Activated CD8-positive, alpha-beta T cell treated with anti-CD3 and anti-CD28 coated beads for 36 hours (primary cell): ENCODE results near the gene PRDM16. TPM values are rescaled to one million over a fixed set of nuclear protein-coding genes. Genes with fewer than 3 reads are reported as not detected.

Source experiments
- ATAC-seq: fragments of 200-7000 bp; cut with Tn5 transposase; one replicate; pipeline ENCODE4 v1.10.0; 2021; ENCODE audit warnings: mild to moderate bottlenecking, moderate library complexity
- CTCF ChIA-PET: fragments of 350-600 bp; sonication (Branson Sonifier 250); formaldehyde crosslinking; loops from one replicate; lab custom pipeline; 2021; ENCODE audit warnings: antibody characterized with exemption; lab: Charles Lee
- POLR2A ChIA-PET: fragments of 350-600 bp; sonication (Branson Sonifier 250); formaldehyde crosslinking; loops from one replicate; lab custom pipeline; 2021; ENCODE audit warnings: antibody characterized with exemption; lab: Charles Lee
- DNase-seq: peaks from one replicate; pipeline ENCODE4 v3.0.0-alpha.2; 2020
- H3K27ac Mint-ChIP-seq: one replicate; pipeline ENCODE4 v1.8.0; 2021; ENCODE audit warnings: mild to moderate bottlenecking, mixed read lengths
- H3K27me3 Mint-ChIP-seq: one replicate; pipeline ENCODE4 v1.8.0; 2021; ENCODE audit warnings: mixed read lengths
- H3K36me3 Mint-ChIP-seq: one replicate; pipeline ENCODE4 v1.8.0; 2021; ENCODE audit warnings: low read depth, mixed read lengths
- H3K4me1 Mint-ChIP-seq: one replicate; pipeline ENCODE4 v1.8.0; 2021; ENCODE audit warnings: low read depth, mixed read lengths
- H3K4me3 Mint-ChIP-seq: one replicate; pipeline ENCODE4 v1.8.0; 2021; ENCODE audit warnings: mild to moderate bottlenecking, moderate library complexity, mixed read lengths
- H3K9me3 Mint-ChIP-seq: one replicate; pipeline ENCODE4 v1.8.0; 2021; ENCODE audit warnings: mixed read lengths
- intact Hi-C: fragments of 100-400 bp; cut with micrococcal nuclease; formaldehyde crosslinking; loops from one replicate; pipeline ENCODE4 v1.10.0; 2022
- total RNA-seq, 2 experiments: library from RNA; stranded (reverse); gene quantifications; one replicate each; pipeline ENCODE4 v1.2.3, GENCODE V29; 2021
- TF ChIP-seq, protein P1 (sequence below): fragments of 200-600 bp; IDR thresholded peaks from one replicate; pipeline ENCODE4 v1.8.0; 2022; ENCODE audit warnings: antibody characterized with exemption, mild to moderate bottlenecking

Gene PRDM16
- total RNA-seq, 2 experiments from 2014 or later, result 0.29 to 0.49 TPM

DNA sequence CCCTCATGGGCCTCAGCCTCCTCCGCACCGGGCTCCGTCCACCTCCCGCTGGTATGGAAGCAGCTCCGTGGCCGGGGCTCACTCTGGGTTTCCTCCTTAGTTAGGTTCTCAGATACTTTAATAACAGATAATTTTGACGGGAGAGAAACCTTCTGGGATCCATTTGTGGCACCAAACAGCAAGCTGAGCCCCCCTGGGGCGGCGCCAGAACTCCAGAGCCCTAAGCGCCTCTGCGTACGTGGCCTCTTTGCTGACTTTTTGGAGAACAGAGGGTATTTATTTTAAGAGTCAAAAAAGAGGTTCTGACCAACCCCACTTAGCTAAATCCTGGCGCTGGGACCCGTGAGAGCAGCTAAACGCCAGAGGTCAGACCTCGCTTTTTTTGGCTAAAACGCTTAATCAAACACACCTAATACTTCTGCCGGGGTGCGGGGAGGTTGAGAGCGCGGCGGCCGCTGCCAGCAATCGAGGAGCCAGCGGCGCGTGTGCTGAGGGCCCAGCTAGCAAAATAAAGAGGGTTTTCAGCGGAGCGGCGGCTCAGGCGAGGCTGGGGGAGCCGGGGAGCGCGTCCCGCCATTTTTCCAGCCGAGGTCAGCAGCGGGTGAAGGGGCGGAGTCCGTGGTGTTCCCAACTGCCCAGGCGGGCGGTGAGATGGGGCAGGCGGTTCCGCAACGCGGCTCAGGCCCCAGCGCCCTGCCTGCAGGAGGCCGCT is 171.7 kb downstream of the PRDM16 start:
- Mint-ChIP-seq H3K4me3 (no peak overlapping the region), H3K4me1 (no peaks in the 10 kb centered on the region), H3K36me3 (no peaks in the 10 kb centered on the region), H3K9me3 (no peaks in the 10 kb centered on the region), H3K27me3 (no peaks in the 10 kb centered on the region), H3K27ac (no peak overlapping the region)
- ATAC-seq (no peak), DNase-seq (no peak)
- TF ChIP-seq, protein P1, sequence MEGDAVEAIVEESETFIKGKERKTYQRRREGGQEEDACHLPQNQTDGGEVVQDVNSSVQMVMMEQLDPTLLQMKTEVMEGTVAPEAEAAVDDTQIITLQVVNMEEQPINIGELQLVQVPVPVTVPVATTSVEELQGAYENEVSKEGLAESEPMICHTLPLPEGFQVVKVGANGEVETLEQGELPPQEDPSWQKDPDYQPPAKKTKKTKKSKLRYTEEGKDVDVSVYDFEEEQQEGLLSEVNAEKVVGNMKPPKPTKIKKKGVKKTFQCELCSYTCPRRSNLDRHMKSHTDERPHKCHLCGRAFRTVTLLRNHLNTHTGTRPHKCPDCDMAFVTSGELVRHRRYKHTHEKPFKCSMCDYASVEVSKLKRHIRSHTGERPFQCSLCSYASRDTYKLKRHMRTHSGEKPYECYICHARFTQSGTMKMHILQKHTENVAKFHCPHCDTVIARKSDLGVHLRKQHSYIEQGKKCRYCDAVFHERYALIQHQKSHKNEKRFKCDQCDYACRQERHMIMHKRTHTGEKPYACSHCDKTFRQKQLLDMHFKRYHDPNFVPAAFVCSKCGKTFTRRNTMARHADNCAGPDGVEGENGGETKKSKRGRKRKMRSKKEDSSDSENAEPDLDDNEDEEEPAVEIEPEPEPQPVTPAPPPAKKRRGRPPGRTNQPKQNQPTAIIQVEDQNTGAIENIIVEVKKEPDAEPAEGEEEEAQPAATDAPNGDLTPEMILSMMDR, result no peak
- ChIA-PET CTCF (no interaction called here), POLR2A (no interaction called here)
- intact Hi-C loops, result no loop called here

DNA sequence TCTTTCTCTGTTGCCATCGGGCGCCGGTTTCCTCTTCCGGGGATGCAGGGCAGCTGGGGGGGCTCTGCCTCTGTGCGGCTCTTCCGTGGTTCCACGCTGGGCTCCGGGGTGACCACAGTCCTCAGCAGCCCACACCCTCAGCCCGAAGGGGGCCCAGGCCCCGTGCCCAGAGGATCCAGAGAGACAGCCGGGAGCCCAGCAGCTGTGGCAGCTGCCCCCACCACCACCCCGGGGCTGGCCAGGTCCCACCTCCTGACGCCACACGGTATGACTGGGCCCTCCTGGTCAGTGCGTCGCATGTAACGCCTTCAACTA is 172.2 kb downstream of the PRDM16 start:
- intact Hi-C loops, result no loop called here
- DNase-seq (no peak), ATAC-seq (no peak)
- H3K4me1 Mint-ChIP-seq, result no peaks in the 10 kb centered on the region
- POLR2A ChIA-PET, result no interaction called here
- no peaks in the 10 kb centered on the region for H3K27me3 Mint-ChIP-seq
- TF ChIP-seq, protein P1, result no peak
- CTCF ChIA-PET, result no interaction called here
- no peak overlapping the region for H3K4me3 Mint-ChIP-seq
- H3K27ac Mint-ChIP-seq, result no peak overlapping the region
- no peaks in the 10 kb centered on the region for H3K9me3 Mint-ChIP-seq
- H3K36me3 Mint-ChIP-seq, result no peaks in the 10 kb centered on the region

DNA sequence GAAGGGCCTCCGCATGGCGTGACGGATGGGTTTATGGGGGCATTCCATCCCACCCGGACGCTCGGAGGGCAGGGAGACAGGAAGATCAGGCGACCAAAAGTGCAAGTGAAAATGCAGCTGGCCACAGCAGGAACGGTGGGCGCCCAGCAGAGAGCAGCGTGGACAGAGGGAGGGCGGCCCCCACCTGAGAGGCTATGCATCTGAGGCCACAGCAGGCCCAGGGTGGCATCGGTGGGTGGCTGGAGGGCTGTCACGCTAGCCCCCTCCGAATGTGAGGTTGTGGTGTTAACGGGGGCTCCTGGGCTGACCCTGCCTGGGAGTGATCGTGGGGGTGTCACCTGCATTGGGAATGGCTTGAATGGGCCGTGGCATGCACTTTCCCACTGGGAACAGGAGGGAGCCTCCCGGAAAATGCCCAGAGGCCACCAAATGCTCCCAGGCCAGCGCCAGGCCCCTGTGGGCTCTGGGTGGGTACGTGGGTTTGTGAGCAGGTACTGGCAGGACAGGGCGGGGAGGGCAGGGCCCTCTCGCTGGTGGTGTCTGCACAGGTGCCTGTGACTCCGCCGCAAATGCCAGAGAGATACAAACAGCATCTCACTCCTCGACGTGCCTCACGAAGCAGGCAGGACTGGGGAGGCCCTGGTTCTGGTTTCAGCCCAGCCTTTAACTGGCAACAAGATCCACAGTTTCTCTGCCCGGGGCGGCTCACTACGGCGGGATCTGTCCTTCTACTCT is 172.8 kb downstream of the PRDM16 start:
- H3K27me3 Mint-ChIP-seq, result peaks cover under 1% of the 10 kb centered on the region
- TF ChIP-seq, protein P1, result no peak
- POLR2A ChIA-PET, result no interaction called here
- H3K27ac Mint-ChIP-seq, result no peak overlapping the region
- no peak overlapping the region for H3K4me3 Mint-ChIP-seq
- ATAC-seq (no peak), DNase-seq (no peak)
- H3K9me3 Mint-ChIP-seq, result no peaks in the 10 kb centered on the region
- H3K36me3 Mint-ChIP-seq, result no peaks in the 10 kb centered on the region
- intact Hi-C loops, result no loop called here
- CTCF ChIA-PET, result no interaction called here
- no peaks in the 10 kb centered on the region for H3K4me1 Mint-ChIP-seq

DNA sequence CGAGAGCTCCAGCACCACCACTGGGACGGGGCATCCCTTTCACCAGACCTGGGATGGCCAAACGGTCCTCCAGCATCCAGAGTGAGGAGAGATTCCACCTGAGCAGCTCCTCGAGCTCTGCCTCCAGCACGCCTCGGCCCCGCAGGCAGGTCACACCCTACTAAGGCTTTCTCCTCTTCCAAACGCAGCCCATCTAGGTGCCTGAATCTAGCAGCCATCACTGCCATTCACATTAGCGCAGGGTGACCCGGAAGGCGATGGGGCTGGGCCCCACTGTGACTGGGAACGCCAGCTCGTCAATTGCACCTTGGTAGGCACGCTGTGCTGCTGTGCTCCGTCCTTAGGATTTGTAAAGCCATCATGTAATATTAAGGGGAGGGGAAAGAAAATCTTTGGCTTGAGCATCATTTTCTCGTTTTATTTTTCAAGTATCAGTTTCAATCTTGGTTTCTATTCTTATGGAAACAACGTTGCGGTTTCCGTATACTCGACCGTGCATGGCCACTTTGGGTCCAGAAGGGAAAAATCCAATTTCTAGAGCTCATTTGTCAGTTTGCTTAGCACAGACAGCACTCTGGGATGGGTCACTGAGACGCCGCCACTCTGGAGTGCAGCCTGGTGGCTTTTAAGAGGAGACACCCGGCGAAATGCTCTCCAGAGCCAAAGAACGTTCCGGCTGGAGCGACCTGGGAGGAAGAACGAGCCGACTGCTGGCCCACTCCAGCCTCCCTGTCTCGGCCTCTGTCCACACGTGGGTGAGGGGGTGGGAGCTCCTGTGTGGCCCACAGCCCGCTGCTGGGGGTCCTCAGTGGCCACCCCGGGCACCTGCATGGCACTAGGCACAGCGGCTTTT is 173.6 kb downstream of the PRDM16 start:
- POLR2A ChIA-PET, result no interaction called here
- H3K27ac Mint-ChIP-seq, result no peak overlapping the region
- TF ChIP-seq, protein P1, result no peak
- H3K4me3 Mint-ChIP-seq, result no peak overlapping the region
- no peaks in the 10 kb centered on the region for H3K4me1 Mint-ChIP-seq
- no peaks in the 10 kb centered on the region for H3K36me3 Mint-ChIP-seq
- H3K9me3 Mint-ChIP-seq, result no peaks in the 10 kb centered on the region
- peaks cover 4% of the 10 kb centered on the region for H3K27me3 Mint-ChIP-seq
- ATAC-seq (no peak), DNase-seq (no peak)
- intact Hi-C loops, result no loop called here
- CTCF ChIA-PET, result no interaction called here
